AG09309 (cell line): Measurements from ENCODE around the gene ZBTB18.

ENCODE experiments used
- DNase-seq: peaks from one replicate; pipeline ENCODE4 v3.0.0-alpha.2; 2010; ENCODE audit warnings: low read depth
- H3K4me3 ChIP-seq: 2 replicates; pipeline ENCODE4 v1.5.1; 2011; ENCODE audit warnings: mild to moderate bottlenecking, low read depth, low read length, moderate library complexity; ENCODE audit not compliant: control insufficient read depth
- CTCF ChIP-seq: IDR thresholded peaks from 2 replicates; pipeline ENCODE4 v1.5.1; 2011; ENCODE audit warnings: mild to moderate bottlenecking, low read depth, low read length, inconsistent platforms; ENCODE audit not compliant: insufficient read depth, control insufficient read depth; ENCODE audit errors: missing control alignments

ZBTB18 gene

GRCh38 chr1:244084763-244085162 lies 33.7 kb downstream of the ZBTB18 start:
- H3K4me3 ChIP-seq: no peak overlapping the region
- no peak for DNase-seq
- TF ChIP-seq CTCF: no peak

GRCh38 chr1:244085891-244086290 lies 34.8 kb downstream of the ZBTB18 start:
- TF ChIP-seq CTCF: no peak
- no peak for DNase-seq
- no peak overlapping the region for H3K4me3 ChIP-seq

- DNase-seq: no peak
- H3K4me3 ChIP-seq: no peak overlapping the region
- TF ChIP-seq CTCF: no peak
Observed at GRCh38 chr1:244087021-244087560, 36.0 kb downstream of the ZBTB18 start.

GRCh38 chr1:244087611-244088010 lies 36.5 kb downstream of the ZBTB18 start:
- no peak for TF ChIP-seq CTCF
- H3K4me3 ChIP-seq: no peak overlapping the region
- no peak for DNase-seq

- no peak for DNase-seq
- H3K4me3 ChIP-seq: no peak overlapping the region
- no peak for TF ChIP-seq CTCF
Observed at GRCh38 chr1:244088161-244088560, 37.1 kb downstream of the ZBTB18 start.

GRCh38 chr1:244089561-244089960 lies 38.5 kb downstream of the ZBTB18 start:
- no peak for TF ChIP-seq CTCF
- H3K4me3 ChIP-seq: no peak overlapping the region
- no peak for DNase-seq

GRCh38 chr1:244090645-244091044 lies 39.6 kb downstream of the ZBTB18 start:
- TF ChIP-seq CTCF: no peak

More at GRCh38 chr1:244090645-244091044, 39.6 kb downstream of the ZBTB18 start:
- no peak for DNase-seq
- no peak overlapping the region for H3K4me3 ChIP-seq
